ENCODE data around the gene ADAM8.
A peak's percentile ranks its signal among the peaks of the same experiment; 100 is the strongest.

DNA sequence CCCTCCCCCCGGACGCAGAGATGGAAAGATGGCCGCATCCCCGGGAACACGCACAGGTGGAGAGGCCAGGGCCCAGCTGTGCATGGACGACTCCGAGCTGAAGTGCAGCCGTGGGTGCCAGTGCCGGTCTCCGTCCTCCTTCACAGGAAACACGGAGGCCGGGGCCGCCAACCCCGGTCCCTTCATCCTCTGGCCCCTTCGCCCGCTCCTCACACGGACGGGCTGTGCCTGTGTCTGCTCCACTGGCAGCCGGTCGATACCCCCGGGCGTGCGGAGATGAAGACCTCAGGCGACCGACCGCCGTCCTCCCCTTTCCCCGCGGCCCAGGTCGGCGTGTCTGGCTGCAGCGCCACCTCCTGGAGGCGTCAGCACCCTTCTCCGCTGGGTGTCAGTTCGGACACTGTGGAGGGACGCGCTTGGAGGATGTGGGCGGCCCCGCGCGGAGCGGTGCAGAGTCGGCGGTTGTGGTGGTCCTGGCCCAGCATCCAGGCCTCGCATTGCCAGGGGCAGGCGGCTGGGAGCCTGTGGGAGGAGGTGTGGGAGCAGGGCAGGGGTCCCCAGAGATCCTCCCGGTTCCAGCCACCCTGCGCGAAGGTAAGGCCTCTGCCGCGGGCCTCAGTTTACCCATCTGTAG is 41.9 kb upstream of the ADAM8 start:
- TF ChIP-seq EZH2 (IDR thresholded peaks at IDR 0.05; ENCODE audit: borderline replicate concordance, insufficient read depth, low read depth, low read length, poor library complexity, severe bottlenecking), result no peak
- TF ChIP-seq, protein P1, sequence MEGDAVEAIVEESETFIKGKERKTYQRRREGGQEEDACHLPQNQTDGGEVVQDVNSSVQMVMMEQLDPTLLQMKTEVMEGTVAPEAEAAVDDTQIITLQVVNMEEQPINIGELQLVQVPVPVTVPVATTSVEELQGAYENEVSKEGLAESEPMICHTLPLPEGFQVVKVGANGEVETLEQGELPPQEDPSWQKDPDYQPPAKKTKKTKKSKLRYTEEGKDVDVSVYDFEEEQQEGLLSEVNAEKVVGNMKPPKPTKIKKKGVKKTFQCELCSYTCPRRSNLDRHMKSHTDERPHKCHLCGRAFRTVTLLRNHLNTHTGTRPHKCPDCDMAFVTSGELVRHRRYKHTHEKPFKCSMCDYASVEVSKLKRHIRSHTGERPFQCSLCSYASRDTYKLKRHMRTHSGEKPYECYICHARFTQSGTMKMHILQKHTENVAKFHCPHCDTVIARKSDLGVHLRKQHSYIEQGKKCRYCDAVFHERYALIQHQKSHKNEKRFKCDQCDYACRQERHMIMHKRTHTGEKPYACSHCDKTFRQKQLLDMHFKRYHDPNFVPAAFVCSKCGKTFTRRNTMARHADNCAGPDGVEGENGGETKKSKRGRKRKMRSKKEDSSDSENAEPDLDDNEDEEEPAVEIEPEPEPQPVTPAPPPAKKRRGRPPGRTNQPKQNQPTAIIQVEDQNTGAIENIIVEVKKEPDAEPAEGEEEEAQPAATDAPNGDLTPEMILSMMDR (IDR thresholded peaks at IDR 0.05), result peak; percentile 92
